Measurements from ENCODE around the gene TAS1R2.
"Not testable (repeated sequence)": the region's sequence is repeated elsewhere in the genome, so short reads cannot be mapped to it uniquely, and the experiment has no call there.

Gene TAS1R2

GRCh38 chr1:18883636-18884418 lies 24.4 kb upstream of the TAS1R2 start:
- peak; percentile 88 for DNase-seq

GRCh38 chr1:18883079-18883478 lies 23.6 kb upstream of the TAS1R2 start:
- no peak for DNase-seq

GRCh38 chr1:18882486-18882885 lies 23.0 kb upstream of the TAS1R2 start:
- no peak for DNase-seq

GRCh38 chr1:18881642-18882431 lies 22.4 kb upstream of the TAS1R2 start:
- DNase-seq: no peak

GRCh38 chr1:18881164-18881563 lies 21.7 kb upstream of the TAS1R2 start:
- no peak for DNase-seq

- DNase-seq: no peak
Observed at GRCh38 chr1:18880585-18880984, 21.1 kb upstream of the TAS1R2 start.

- no peak for DNase-seq
Observed at GRCh38 chr1:18879791-18880309, 20.4 kb upstream of the TAS1R2 start.

GRCh38 chr1:18879215-18879790 lies 19.8 kb upstream of the TAS1R2 start:
- DNase-seq: no peak

GRCh38 chr1:18878538-18879214 lies 19.2 kb upstream of the TAS1R2 start:
- DNase-seq: no peak

- DNase-seq: no peak
Observed at GRCh38 chr1:18877282-18877681, 17.8 kb upstream of the TAS1R2 start.

GRCh38 chr1:18876210-18876609 lies 16.8 kb upstream of the TAS1R2 start:
- no peak for DNase-seq

GRCh38 chr1:18875796-18876128 lies 16.3 kb upstream of the TAS1R2 start:
- no peak for DNase-seq

GRCh38 chr1:18875107-18875795 lies 15.8 kb upstream of the TAS1R2 start:
- peak; percentile 86 for DNase-seq

GRCh38 chr1:18874600-18874999 lies 15.1 kb upstream of the TAS1R2 start:
- DNase-seq: no peak

- DNase-seq: no peak
Observed at GRCh38 chr1:18874036-18874435, 14.6 kb upstream of the TAS1R2 start.

GRCh38 chr1:18872071-18872611 lies 12.7 kb upstream of the TAS1R2 start:
- DNase-seq: no peak

GRCh38 chr1:18871401-18872070 lies 12.1 kb upstream of the TAS1R2 start:
- no peak for DNase-seq

- no peak for DNase-seq
Observed at GRCh38 chr1:18870957-18871356, 11.5 kb upstream of the TAS1R2 start.

- DNase-seq: not testable (repeated sequence)
Observed at GRCh38 chr1:18870595-18870865, 11.1 kb upstream of the TAS1R2 start.

- no peak for DNase-seq
Observed at GRCh38 chr1:18869847-18870594, 10.6 kb upstream of the TAS1R2 start.

GRCh38 chr1:18868801-18869424 lies 9.5 kb upstream of the TAS1R2 start:
- DNase-seq: no peak

Measured in activated CD8-positive, alpha-beta memory T cell treated with anti-CD3 and anti-CD28 coated beads for 24 hours (primary cell).